HepG2 (cell line): ENCODE data around the gene RASSF4. TPM values are rescaled to one million over a fixed set of nuclear protein-coding genes. Genes with fewer than 3 reads are reported as not detected.

Source experiments
- ATAC-seq: fragments of 200-7000 bp; cut with Tn5 transposase; 3 replicates; pipeline ENCODE4 v1.9.1; 2020; ENCODE audit warnings: mild to moderate bottlenecking, moderate library complexity
- BruUV-seq: library from RNA; stranded (reverse); fragments of 400-500 nt; replicated peaks from 2 replicates; lab custom pipeline; 2021; lab: Mats Ljungman, UMichigan
- CTCF ChIA-PET: fragments of 300-600 bp; formaldehyde crosslinking; extraction: SDS; loops from one replicate; lab custom pipeline; 2021; ENCODE audit warnings: low total read pairs, inconsistent platforms, low intra/inter-chr PET ratio; lab: Yijun Ruan, JAX
- POLR2A ChIA-PET: fragments of 350-600 bp; sonication (Branson Sonifier 250); formaldehyde crosslinking; loops from one replicate; lab custom pipeline; 2020; ENCODE audit warnings: antibody characterized with exemption, inconsistent platforms; lab: Yijun Ruan, JAX
- DNase-seq: peaks from one replicate; pipeline ENCODE4 v3.0.0-alpha.2; 2015; ENCODE audit warnings: low spot score
- FAIRE-seq: peaks from 3 replicates; lab custom pipeline; 2011; peaks lifted over from hg19 to GRCh38; lab: Jason Lieb, UNC
- H2AFZ ChIP-seq: one replicate; pipeline ENCODE4 v1.6.1; 2011; ENCODE audit warnings: low read length, inconsistent platforms
- H3K27ac ChIP-seq: fragments of 300-600 bp; 3 replicates; pipeline ENCODE4 v1.8.0; 2011; ENCODE audit warnings: mixed run types, mild to moderate bottlenecking, mixed read lengths, low read length, inconsistent platforms; ENCODE audit not compliant: insufficient read depth; ENCODE audit errors: extremely low read length
- H3K27me3 ChIP-seq, 2 experiments: fragments of 200-600 bp in 1 of 2; 2 replicates in 1 of 2; 3 replicates in 1 of 2; pipeline versions ENCODE4 v1.6.0 to v1.8.0; 2011; ENCODE audit warnings: low read length in 2 of 2, mild to moderate bottlenecking in 2 of 2, moderate library complexity in 2 of 2, inconsistent platforms in 1 of 2; ENCODE audit not compliant: insufficient read depth in 2 of 2, control insufficient read depth in 1 of 2
- H3K36me3 ChIP-seq, 2 experiments: fragments of 200-600 bp in 1 of 2; replicated peaks in 1 of 2; 2 replicates in 1 of 2; 3 replicates in 1 of 2; pipeline versions ENCODE4 v1.5.1 to v1.8.0; 2011; ENCODE audit warnings: low read length in 2 of 2, inconsistent platforms in 1 of 2; ENCODE audit not compliant: insufficient read depth in 2 of 2, control insufficient read depth in 1 of 2
- H3K4me1 ChIP-seq: 2 replicates; pipeline ENCODE4 v1.5.1; 2012; ENCODE audit warnings: low read length, inconsistent platforms; ENCODE audit not compliant: insufficient read depth
- H3K4me2 ChIP-seq: 2 replicates; pipeline ENCODE4 v1.6.0; 2011; ENCODE audit warnings: low read depth, low read length, inconsistent platforms
- H3K4me3 ChIP-seq, 3 experiments: fragments of 200-600 bp in 1 of 3; sonication (generic), shearing (Covaris generic) in 1 of 3; replicated peaks in 1 of 3; 2 replicates each; pipeline ENCODE4 v1.5.1; 2011 to 2016; ENCODE audit warnings: low read length in 3 of 3, inconsistent platforms in 2 of 3, low read depth in 2 of 3, mild to moderate bottlenecking in 2 of 3, control low read depth in 1 of 3, mixed read lengths in 1 of 3; ENCODE audit not compliant: insufficient read depth in 1 of 3
- H3K79me2 ChIP-seq: one replicate; pipeline ENCODE4 v1.6.1; 2011; ENCODE audit warnings: low read length, inconsistent platforms; ENCODE audit not compliant: insufficient read depth
- H3K9ac ChIP-seq: 2 replicates; pipeline ENCODE4 v1.6.0; 2011; ENCODE audit warnings: mild to moderate bottlenecking, low read depth, low read length, inconsistent platforms; ENCODE audit not compliant: insufficient read depth
- H3K9me3 ChIP-seq: 2 replicates; pipeline ENCODE4 v1.5.1; 2012; ENCODE audit warnings: mild to moderate bottlenecking, low read length
- H4K20me1 ChIP-seq: 2 replicates; pipeline ENCODE4 v1.6.0; 2011; ENCODE audit warnings: inconsistent platforms, mild to moderate bottlenecking, low read length, moderate library complexity; ENCODE audit not compliant: insufficient read depth
- AGO2 ChIP-seq: fragments of 200-400 bp; formaldehyde crosslinking; optimal IDR thresholded peaks from 2 replicates; pipeline ENCODE3; 2017; ENCODE audit warnings: mild to moderate bottlenecking, low read depth, low read length, moderate library complexity
- GABPB1 ChIP-seq: IDR thresholded peaks from 2 replicates; pipeline ENCODE4 v1.6.1; 2016; ENCODE audit warnings: mild to moderate bottlenecking, missing genetic modification reagents, moderate library complexity, missing compliant biosample characterization
- MATR3 ChIP-seq: sonication (generic); formaldehyde crosslinking; IDR thresholded peaks from 2 replicates; pipeline ENCODE4 v1.4.0; 2020; ENCODE audit warnings: missing genetic modification reagents
- RBFOX2 ChIP-seq: fragments of 200-400 bp; formaldehyde crosslinking; IDR thresholded peaks from 2 replicates; pipeline ENCODE4 v1.6.1; 2017; ENCODE audit warnings: low read depth, mild to moderate bottlenecking, low read length
- ZNF615 ChIP-seq: sonication (generic); formaldehyde crosslinking; IDR thresholded peaks from 2 replicates; pipeline ENCODE4 v1.5.0; 2020; ENCODE audit warnings: mild to moderate bottlenecking, missing genetic modification reagents, borderline replicate concordance
- ZNF773 ChIP-seq: sonication (generic); formaldehyde crosslinking; IDR thresholded peaks from 2 replicates; pipeline ENCODE4 v1.4.0; 2020; ENCODE audit warnings: missing genetic modification reagents, borderline replicate concordance
- WGBS: methylation state at CpG from one replicate; pipeline ENCODE4 v1.1.6; 2017; ENCODE audit warnings: low lambda C conversion rate; 5-methylcytosine and 5-hydroxymethylcytosine counted together
- in situ Hi-C: cut with HindIII; loops from 2 replicates; pipeline ENCODE4 v1.10.0; 2017; ENCODE audit warnings: low pct_unique_long_range_greater_than_20kb; ENCODE audit not compliant: extremely low pct_ligation_motif_present
- intact Hi-C: fragments of 100-400 bp; cut with micrococcal nuclease; formaldehyde crosslinking; loops from one replicate; pipeline ENCODE4 v1.10.0; 2022; ENCODE audit not compliant: unreplicated experiment
- polyA plus RNA-seq, 8 experiments: library from polyadenylated mRNA; depleted of rRNA in 3 of 8; stranded (reverse) in 7 of 8; unstranded in 1 of 8; fragments of >200 nt; fragmentation: Illumina TruSeq in 4 of 8; extraction: Trizol in 4 of 8; gene quantifications; 2 replicates each; pipeline versions ENCODE4 v1.2.1 to v1.2.3, GENCODE V29; 2011 to 2016; ENCODE audit warnings: low read depth in 4 of 8, missing spikeins in 1 of 8, mixed read lengths in 1 of 8; ENCODE audit not compliant: insufficient read depth in 1 of 8
- total RNA-seq, 5 experiments: library from RNA; depleted of rRNA; stranded (reverse); fragments of >200 nt; fragmentation: Illumina TruSeq; extraction: Trizol; gene quantifications; 2 replicates each; pipeline ENCODE4 v1.2.3, GENCODE V29; 2016; ENCODE audit warnings: low read depth in 1 of 5

The RASSF4 gene
- total and polyA plus RNA-seq, 2 of the 13 experiments (the other 11 are each of a cell fraction or from before 2014, with no cell fraction given) = 34.0 to 51.7 TPM

DNA sequence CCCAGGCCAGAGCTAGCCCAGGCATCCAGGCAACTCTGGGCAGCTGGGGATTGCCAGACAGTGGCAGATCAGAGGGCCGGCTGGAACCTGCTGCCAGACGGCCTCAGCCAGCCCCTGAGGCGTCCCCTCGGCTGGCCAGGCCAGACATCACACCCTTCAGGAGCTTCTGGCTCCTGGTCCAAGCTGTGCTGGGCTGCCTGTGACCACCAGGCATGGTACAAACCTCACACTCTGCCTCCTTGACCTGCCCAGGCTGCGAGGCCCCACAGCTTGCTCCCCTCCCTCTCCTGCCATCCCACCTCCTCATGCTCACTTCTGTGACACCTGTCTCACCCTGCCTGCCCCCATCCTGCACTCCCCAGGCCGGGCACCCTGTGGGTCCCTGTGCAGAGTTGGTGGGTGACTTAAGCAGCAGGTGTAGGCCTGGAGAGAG lies 13.3 kb downstream of the RASSF4 start:
- Histone ChIP-seq H3K9me3 (no peaks in the 10 kb centered on the region), H4K20me1 (peaks cover 39% of the 10 kb centered on the region)
- TF ChIP-seq MATR3 (CRISPR knock-in tag) (no peak), GABPB1 (CRISPR knock-in tag) (0 out of 2 replicates have a peak, but pooled peaks have one; percentile 3), ZNF615 (CRISPR knock-in tag) (no peak), AGO2 (peak; percentile 71), ZNF773 (CRISPR knock-in tag) (no peak), RBFOX2 (peak; percentile 32; the same call in 1 of the 2 replicates)
- TF ChIP-seq, all 625 proteins: peak for 3
- in situ Hi-C loops = loop anchor here (25.0 kb wide), 1 partner anchor 1561 kb away; the partner anchor contains the start of gene HNRNPF
- peaks cover 30% of the 10 kb centered on the region for H3K79me2 ChIP-seq
- H2AFZ ChIP-seq = no peak overlapping the region
- peaks cover 45% of the 10 kb centered on the region for H3K4me1 ChIP-seq
- 100% methylated on average over 2 of the region's 6 CpGs for WGBS
- H3K36me3 ChIP-seq = peaks cover 19 to 61% of the 10 kb centered on the region in 2 experiments; a peak in 4 of 5 replicates
- H3K27ac ChIP-seq = no peak overlapping the region
- H3K4me3 ChIP-seq = no peak overlapping the region
- intact Hi-C loops = no loop called here
- no peak overlapping the region for H3K4me2 ChIP-seq
- no TSS peak for BruUV-seq
- no peaks in the 10 kb centered on the region; a peak in 1 of 5 replicates for H3K27me3 ChIP-seq
- H3K9ac ChIP-seq = no peak overlapping the region
- FAIRE-seq (no peak), ATAC-seq (no peak; the same call in 2 of the 3 replicates), DNase-seq (no peak)
- CTCF ChIA-PET = interaction anchor here (3.8 kb wide), 1 partner anchor 40 kb away, joined by 64 read pairs; no protein-coding TSS in a partner anchor
- POLR2A ChIA-PET = interaction anchor here (10.2 kb wide), 2 partner anchors 10 to 38 kb away, joined by 215 to 407 read pairs; partner anchors contain the start of gene RASSF4
